A549 (cell line): Measurements from ENCODE around the gene LRRC8C.
A peak's percentile ranks its signal among the peaks of the same experiment; 100 is the strongest.

Experiments
- CHD4 ChIP-seq: fragments of 200-600 bp; sonication (generic); IDR thresholded peaks from 2 replicates; pipeline ENCODE4 v1.6.1; 2016; ENCODE audit warnings: antibody characterized with exemption, mild to moderate bottlenecking, borderline replicate concordance
- EHMT2 ChIP-seq: fragments of 200-600 bp; sonication (generic); IDR thresholded peaks from 2 replicates; pipeline ENCODE4 v1.6.1; 2016; ENCODE audit warnings: antibody characterized with exemption, low read depth, mild to moderate bottlenecking, moderate library complexity
- MAFK ChIP-seq: fragments of 450-650 bp; IDR thresholded peaks from 2 replicates; pipeline ENCODE4 v1.6.1; 2014; ENCODE audit not compliant: partially characterized antibody
- NPAS2 ChIP-seq: fragments of 250-450 bp; sonication (Bioruptor Pico); IDR thresholded peaks from 2 replicates; pipeline ENCODE4 v1.8.0; 2022; ENCODE audit warnings: mild to moderate bottlenecking, moderate library complexity, borderline replicate concordance
- POLR2A ChIP-seq: IDR thresholded peaks from 2 replicates; pipeline ENCODE4 v1.6.1; 2012; ENCODE audit warnings: mild to moderate bottlenecking, low read length
- RAD21 ChIP-seq, 2 experiments: fragments of >200 bp in 1 of 2; sonication (Bioruptor Twin) in 1 of 2; formaldehyde crosslinking in 1 of 2; IDR thresholded peaks in 1 of 2; conservative IDR thresholded peaks in 1 of 2; 2 replicates in 1 of 2; 3 replicates in 1 of 2; pipeline ENCODE4 v1.6.1; 2012 to 2018; ENCODE audit warnings: inconsistent platforms in 1 of 2
- RFX5 ChIP-seq: fragments of 450-650 bp; IDR thresholded peaks from 2 replicates; pipeline ENCODE4 v1.7.1; 2014; ENCODE audit warnings: antibody characterized with exemption, mild to moderate bottlenecking, moderate library complexity
- TF ChIP-seq, protein P1 (sequence below): IDR thresholded peaks from 2 replicates; pipeline ENCODE4 v1.6.1; 2012
- TF ChIP-seq, protein P2 (sequence below): fragments of >200 bp; sonication (Bioruptor Twin); formaldehyde crosslinking; IDR thresholded peaks from 3 replicates; pipeline ENCODE4 v1.5.1; 2016
- TF ChIP-seq, protein P3 (sequence below): fragments of 200-600 bp; sonication (generic); IDR thresholded peaks from 2 replicates; pipeline ENCODE4 v1.6.1; 2016; ENCODE audit warnings: antibody characterized with exemption, mild to moderate bottlenecking, moderate library complexity

DNA sequence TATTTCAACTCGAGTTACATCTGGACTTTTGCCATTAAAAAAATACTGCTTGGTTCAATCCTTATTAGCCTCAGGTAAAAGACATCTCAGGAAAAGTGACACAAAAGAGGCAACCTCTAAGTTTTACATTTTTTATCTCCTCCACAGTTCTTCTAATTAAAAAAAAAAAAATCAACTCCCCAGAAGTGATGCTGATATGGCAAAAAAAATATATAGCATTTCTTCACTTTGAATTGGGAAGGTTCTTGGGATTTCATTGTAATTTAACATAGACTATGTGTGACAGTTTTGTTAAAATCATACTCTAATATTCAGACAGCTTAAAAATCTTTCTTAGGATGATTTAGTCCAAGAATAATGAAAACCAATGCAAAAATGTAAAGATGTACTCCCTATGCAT is 87.9 kb downstream of the LRRC8C start:
- TF ChIP-seq, protein P1, sequence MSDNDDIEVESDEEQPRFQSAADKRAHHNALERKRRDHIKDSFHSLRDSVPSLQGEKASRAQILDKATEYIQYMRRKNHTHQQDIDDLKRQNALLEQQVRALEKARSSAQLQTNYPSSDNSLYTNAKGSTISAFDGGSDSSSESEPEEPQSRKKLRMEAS, result no peak
- TF ChIP-seq CHD4 (no peak), EHMT2 (no peak), RFX5 (no peak), NPAS2 (no peak), POLR2A (no peak), MAFK (peak; percentile 11), RAD21 (conservative IDR thresholded peaks at IDR 0.05 in 1 of 2, IDR thresholded peaks at IDR 0.05 in 1 of 2) (no peak)
- TF ChIP-seq, protein P2, sequence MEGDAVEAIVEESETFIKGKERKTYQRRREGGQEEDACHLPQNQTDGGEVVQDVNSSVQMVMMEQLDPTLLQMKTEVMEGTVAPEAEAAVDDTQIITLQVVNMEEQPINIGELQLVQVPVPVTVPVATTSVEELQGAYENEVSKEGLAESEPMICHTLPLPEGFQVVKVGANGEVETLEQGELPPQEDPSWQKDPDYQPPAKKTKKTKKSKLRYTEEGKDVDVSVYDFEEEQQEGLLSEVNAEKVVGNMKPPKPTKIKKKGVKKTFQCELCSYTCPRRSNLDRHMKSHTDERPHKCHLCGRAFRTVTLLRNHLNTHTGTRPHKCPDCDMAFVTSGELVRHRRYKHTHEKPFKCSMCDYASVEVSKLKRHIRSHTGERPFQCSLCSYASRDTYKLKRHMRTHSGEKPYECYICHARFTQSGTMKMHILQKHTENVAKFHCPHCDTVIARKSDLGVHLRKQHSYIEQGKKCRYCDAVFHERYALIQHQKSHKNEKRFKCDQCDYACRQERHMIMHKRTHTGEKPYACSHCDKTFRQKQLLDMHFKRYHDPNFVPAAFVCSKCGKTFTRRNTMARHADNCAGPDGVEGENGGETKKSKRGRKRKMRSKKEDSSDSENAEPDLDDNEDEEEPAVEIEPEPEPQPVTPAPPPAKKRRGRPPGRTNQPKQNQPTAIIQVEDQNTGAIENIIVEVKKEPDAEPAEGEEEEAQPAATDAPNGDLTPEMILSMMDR, result no peak
- TF ChIP-seq, protein P3, sequence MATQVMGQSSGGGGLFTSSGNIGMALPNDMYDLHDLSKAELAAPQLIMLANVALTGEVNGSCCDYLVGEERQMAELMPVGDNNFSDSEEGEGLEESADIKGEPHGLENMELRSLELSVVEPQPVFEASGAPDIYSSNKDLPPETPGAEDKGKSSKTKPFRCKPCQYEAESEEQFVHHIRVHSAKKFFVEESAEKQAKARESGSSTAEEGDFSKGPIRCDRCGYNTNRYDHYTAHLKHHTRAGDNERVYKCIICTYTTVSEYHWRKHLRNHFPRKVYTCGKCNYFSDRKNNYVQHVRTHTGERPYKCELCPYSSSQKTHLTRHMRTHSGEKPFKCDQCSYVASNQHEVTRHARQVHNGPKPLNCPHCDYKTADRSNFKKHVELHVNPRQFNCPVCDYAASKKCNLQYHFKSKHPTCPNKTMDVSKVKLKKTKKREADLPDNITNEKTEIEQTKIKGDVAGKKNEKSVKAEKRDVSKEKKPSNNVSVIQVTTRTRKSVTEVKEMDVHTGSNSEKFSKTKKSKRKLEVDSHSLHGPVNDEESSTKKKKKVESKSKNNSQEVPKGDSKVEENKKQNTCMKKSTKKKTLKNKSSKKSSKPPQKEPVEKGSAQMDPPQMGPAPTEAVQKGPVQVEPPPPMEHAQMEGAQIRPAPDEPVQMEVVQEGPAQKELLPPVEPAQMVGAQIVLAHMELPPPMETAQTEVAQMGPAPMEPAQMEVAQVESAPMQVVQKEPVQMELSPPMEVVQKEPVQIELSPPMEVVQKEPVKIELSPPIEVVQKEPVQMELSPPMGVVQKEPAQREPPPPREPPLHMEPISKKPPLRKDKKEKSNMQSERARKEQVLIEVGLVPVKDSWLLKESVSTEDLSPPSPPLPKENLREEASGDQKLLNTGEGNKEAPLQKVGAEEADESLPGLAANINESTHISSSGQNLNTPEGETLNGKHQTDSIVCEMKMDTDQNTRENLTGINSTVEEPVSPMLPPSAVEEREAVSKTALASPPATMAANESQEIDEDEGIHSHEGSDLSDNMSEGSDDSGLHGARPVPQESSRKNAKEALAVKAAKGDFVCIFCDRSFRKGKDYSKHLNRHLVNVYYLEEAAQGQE, result no peak
